Cardiac muscle cell (in vitro differentiated cells and primary cell): ENCODE results near the gene SYCP2L. TPM values are rescaled to one million over a fixed set of nuclear protein-coding genes. Genes with fewer than 3 reads are reported as not detected.
"Not testable (repeated sequence)": the region's sequence is repeated elsewhere in the genome, so short reads cannot be mapped to it uniquely, and the experiment has no call there.

Source experiments
- DNase-seq, 2 donors: peaks; one replicate each; pipeline versions ENCODE4 v3.0.0 to v3.0.0-alpha.2; 2010 to 2017; ENCODE audit warnings: low read depth in 1 of 2, low spot score in 1 of 2
- H3K27ac ChIP-seq: fragments of 200-600 bp; sonication (generic); 2 replicates; pipeline ENCODE4 v1.5.1; 2016
- H3K27me3 ChIP-seq: fragments of 200-600 bp; sonication (generic); 2 replicates; pipeline ENCODE4 v1.6.0; 2016; ENCODE audit warnings: control low read depth
- H3K36me3 ChIP-seq: fragments of 200-600 bp; sonication (generic); 2 replicates; pipeline ENCODE4 v1.5.1; 2016; ENCODE audit warnings: control low read depth
- H3K4me1 ChIP-seq: fragments of 200-600 bp; sonication (generic); 2 replicates; pipeline ENCODE4 v1.8.1; 2017; ENCODE audit warnings: low read depth, mild to moderate bottlenecking, mixed run types
- H3K4me3 ChIP-seq: fragments of 200-600 bp; sonication (generic); 2 replicates; pipeline ENCODE4 v1.5.1; 2016; ENCODE audit warnings: mild to moderate bottlenecking
- H3K9me3 ChIP-seq: fragments of 200-600 bp; sonication (generic); 2 replicates; pipeline ENCODE4 v1.5.1; 2017; ENCODE audit warnings: low read depth, mild to moderate bottlenecking, control low read depth
- CTCF ChIP-seq: IDR thresholded peaks from 2 replicates; pipeline ENCODE4 v1.5.1; 2012; ENCODE audit warnings: low read depth, mild to moderate bottlenecking, low read length
- polyA plus RNA-seq: library from polyadenylated mRNA; unstranded; fragments of >200 nt; fragmentation: Nextera tagmentation; extraction: Ambion mirVana; gene quantifications from 2 replicates; pipeline ENCODE4 v1.2.1, GENCODE V29; 2016
- total RNA-seq: library from RNA; depleted of rRNA; stranded (reverse); fragments of >200 nt; gene quantifications from 2 replicates; pipeline ENCODE4 v1.2.3, GENCODE V29; 2016

SYCP2L gene
- total and polyA plus RNA-seq, 2 experiments from 2014 or later = 0.51 to 3.4 TPM

- no peaks in the 10 kb centered on the region for H3K36me3 ChIP-seq
These were observed 115.3 kb downstream of the SYCP2L start for GRCh38 chr6:11002176-11002575.

GRCh38 chr6:11003297-11003696 is 116.4 kb downstream of the SYCP2L start:
- not testable (repeated sequence) for H3K4me1 ChIP-seq, DNase-seq, H3K27ac ChIP-seq, H3K27me3 ChIP-seq, H3K36me3 ChIP-seq, H3K9me3 ChIP-seq, H3K4me3 ChIP-seq

More at GRCh38 chr6:11002176-11002575, 115.3 kb downstream of the SYCP2L start:
- Histone ChIP-seq H3K4me3 (no peak overlapping the region), H3K27ac (no peak overlapping the region), H3K27me3 (no peaks in the 10 kb centered on the region), H3K4me1 (no peaks in the 10 kb centered on the region), H3K9me3 (no peaks in the 10 kb centered on the region)
- no peak for DNase-seq
- no peak for TF ChIP-seq CTCF

GRCh38 chr6:11006061-11006460 is 119.2 kb downstream of the SYCP2L start:
- Histone ChIP-seq H3K36me3 (no peaks in the 10 kb centered on the region), H3K27ac (no peak overlapping the region), H3K4me1 (peaks cover 6% of the 10 kb centered on the region), H3K9me3 (no peaks in the 10 kb centered on the region), H3K27me3 (no peaks in the 10 kb centered on the region), H3K4me3 (no peak overlapping the region)
- DNase-seq = no peak
- TF ChIP-seq CTCF = no peak

- no peak overlapping the region for H3K27ac ChIP-seq
These were observed 121.1 kb downstream of the SYCP2L start for GRCh38 chr6:11007715-11008608.

GRCh38 chr6:11008821-11009220 is 122.0 kb downstream of the SYCP2L start:
- peak in 1 of 2 donors; percentile 86 for DNase-seq
- Histone ChIP-seq H3K4me3 (no peak overlapping the region), H3K27me3 (no peaks in the 10 kb centered on the region), H3K9me3 (no peaks in the 10 kb centered on the region), H3K27ac (no peak overlapping the region), H3K4me1 (peaks cover 9% of the 10 kb centered on the region), H3K36me3 (no peaks in the 10 kb centered on the region)
- no peak for TF ChIP-seq CTCF

More at GRCh38 chr6:11007715-11008608, 121.1 kb downstream of the SYCP2L start:
- Histone ChIP-seq H3K27me3 (no peaks in the 10 kb centered on the region), H3K9me3 (no peaks in the 10 kb centered on the region), H3K4me1 (peaks cover 9% of the 10 kb centered on the region), H3K36me3 (no peaks in the 10 kb centered on the region), H3K4me3 (no peak overlapping the region)
- no peak for TF ChIP-seq CTCF
- DNase-seq = peak in 1 of 2 donors; percentile 71

- H3K27me3 ChIP-seq = no peaks in the 10 kb centered on the region
- H3K27ac ChIP-seq = no peak overlapping the region
- no peak for TF ChIP-seq CTCF
- H3K4me3 ChIP-seq = no peak overlapping the region
- no peaks in the 10 kb centered on the region for H3K36me3 ChIP-seq
- H3K9me3 ChIP-seq = no peaks in the 10 kb centered on the region
- H3K4me1 ChIP-seq = peaks cover 9% of the 10 kb centered on the region
- DNase-seq = peak in 1 of 2 donors; percentile 60
These were observed 122.5 kb downstream of the SYCP2L start for GRCh38 chr6:11009353-11009752.
